A673 (cell line): ENCODE measurements around the gene GTF2F1. TPM values are rescaled to one million over a fixed set of nuclear protein-coding genes. Genes with fewer than 3 reads are reported as not detected.
"Not testable (repeated sequence)": the region's sequence is repeated elsewhere in the genome, so short reads cannot be mapped to it uniquely, and the experiment has no call there.

Experiments used
- BruUV-seq: library from RNA; stranded (reverse); fragments of 400-500 nt; replicated peaks from 2 replicates; lab custom pipeline; 2021; lab: Mats Ljungman, UMichigan
- CTCF ChIA-PET: fragments of 300-600 bp; sonication (Branson Sonifier 250); formaldehyde crosslinking; loops from one replicate; lab custom pipeline; 2022; ENCODE audit warnings: antibody characterized with exemption; lab: Charles Lee
- POLR2A ChIA-PET: fragments of 300-600 bp; sonication (Branson Sonifier 250); formaldehyde crosslinking; loops from one replicate; lab custom pipeline; 2022; ENCODE audit warnings: antibody characterized with exemption; ENCODE audit not compliant: low non-redundant PET; lab: Charles Lee
- DNase-seq: peaks from one replicate; pipeline ENCODE4 v3.0.0-alpha.2; 2015; ENCODE audit warnings: low spot score
- H3K27ac ChIP-seq: fragments of 200-600 bp; sonication (generic); 2 replicates; pipeline ENCODE4 v1.5.1; 2016; ENCODE audit warnings: mixed run types, low read depth, mild to moderate bottlenecking, mixed read lengths, antibody characterized with exemption, low read length; ENCODE audit not compliant: poor library complexity, severe bottlenecking
- H3K27me3 ChIP-seq: fragments of 200-600 bp; sonication (generic); replicated peaks from 2 replicates; pipeline ENCODE4 v1.6.1; 2017; ENCODE audit warnings: mixed run types, low read depth, mild to moderate bottlenecking, mixed read lengths, antibody characterized with exemption, low read length; ENCODE audit not compliant: insufficient read depth, poor library complexity
- H3K36me3 ChIP-seq: fragments of 200-600 bp; sonication (generic); 2 replicates; pipeline ENCODE4 v1.6.1; 2016; ENCODE audit warnings: mixed run types, mild to moderate bottlenecking, mixed read lengths, antibody characterized with exemption, low read length; ENCODE audit not compliant: insufficient read depth, poor library complexity, severe bottlenecking
- H3K4me1 ChIP-seq: fragments of 200-600 bp; sonication (generic); 2 replicates; pipeline ENCODE4 v1.6.1; 2017; ENCODE audit warnings: mixed run types, mild to moderate bottlenecking, mixed read lengths, antibody characterized with exemption, low read length; ENCODE audit not compliant: insufficient read depth, poor library complexity, severe bottlenecking
- H3K4me3 ChIP-seq: fragments of 200-600 bp; sonication (generic); 2 replicates; pipeline ENCODE4 v1.5.1; 2016; ENCODE audit warnings: low read depth, mixed run types, mild to moderate bottlenecking, mixed read lengths, low read length; ENCODE audit not compliant: poor library complexity, severe bottlenecking
- H3K9me3 ChIP-seq: fragments of 200-600 bp; sonication (generic); 2 replicates; pipeline ENCODE4 v1.6.1; 2016; ENCODE audit warnings: mixed run types, low read depth, mild to moderate bottlenecking, mixed read lengths, antibody characterized with exemption, low read length; ENCODE audit not compliant: poor library complexity, severe bottlenecking
- CTCF ChIP-seq: fragments of 300-800, 200-600 bp; sonication (generic); conservative IDR thresholded peaks from 2 replicates; pipeline ENCODE4 v1.5.1; 2017; ENCODE audit warnings: low read depth, mild to moderate bottlenecking, antibody characterized with exemption, low read length, moderate library complexity, mixed read lengths
- EZH2 ChIP-seq: fragments of 200-600 bp; sonication (generic); IDR thresholded peaks from 2 replicates; pipeline ENCODE4 v1.6.1; 2017; ENCODE audit warnings: borderline replicate concordance, low read depth, mild to moderate bottlenecking, mixed read lengths, antibody characterized with exemption, low read length; ENCODE audit not compliant: poor library complexity, severe bottlenecking
- intact Hi-C: fragments of 100-400 bp; cut with micrococcal nuclease; formaldehyde crosslinking; loops from one replicate; pipeline ENCODE4 v1.10.0; 2022; ENCODE audit not compliant: unreplicated experiment
- total RNA-seq: library from RNA; stranded (reverse); gene quantifications from 2 replicates; pipeline ENCODE4 v1.2.3, GENCODE V29; 2021

GTF2F1 gene
- total RNA-seq, 1 experiment from 2014 or later, result 106 TPM

GRCh38 chr19:6431891-6432290, 38.9 kb upstream of the GTF2F1 start:
- Histone ChIP-seq H3K27ac (no peak overlapping the region), H3K4me3 (no peak overlapping the region), H3K4me1 (no peaks in the 10 kb centered on the region), H3K27me3 (no peaks in the 10 kb centered on the region), H3K36me3 (no peaks in the 10 kb centered on the region), H3K9me3 (no peaks in the 10 kb centered on the region)
- DNase-seq, result no peak
- TF ChIP-seq EZH2 (no peak), CTCF (no peak)
- intact Hi-C loops, result no loop called here
- POLR2A ChIA-PET, result no interaction called here
- CTCF ChIA-PET, result no interaction called here
- no TSS peak for BruUV-seq

GRCh38 chr19:6429419-6430221, 36.7 kb upstream of the GTF2F1 start:
- H3K4me3 ChIP-seq, result no peak overlapping the region
- ChIA-PET POLR2A (no interaction called here), CTCF (no interaction called here)
- DNase-seq, result no peak
- no peak for TF ChIP-seq CTCF
- no peak for TF ChIP-seq EZH2
- no peaks in the 10 kb centered on the region for H3K4me1 ChIP-seq
- no TSS peak for BruUV-seq
- H3K27ac ChIP-seq, result no peak overlapping the region
- no peaks in the 10 kb centered on the region for H3K9me3 ChIP-seq
- no peaks in the 10 kb centered on the region for H3K27me3 ChIP-seq
- H3K36me3 ChIP-seq, result no peaks in the 10 kb centered on the region
- intact Hi-C loops, result no loop called here

GRCh38 chr19:6428692-6429418, 35.9 kb upstream of the GTF2F1 start:
- H3K4me3 ChIP-seq, H3K27me3 ChIP-seq, DNase-seq, H3K4me1 ChIP-seq, H3K36me3 ChIP-seq, intact Hi-C loops, BruUV-seq, H3K27ac ChIP-seq, H3K9me3 ChIP-seq, CTCF ChIA-PET, POLR2A ChIA-PET: not testable (repeated sequence)
